Fibroblast of mammary gland (primary cell): ENCODE data around the gene ANKRD65.

Experiments used
- DNase-seq: peaks from one replicate; pipeline ENCODE4 v3.0.0-alpha.2; 2010; ENCODE audit warnings: low read depth
- H3K4me3 ChIP-seq: 2 replicates; pipeline ENCODE4 v1.5.1; 2011; ENCODE audit warnings: low read depth, mild to moderate bottlenecking, low read length, moderate library complexity; ENCODE audit not compliant: control insufficient read depth
- CTCF ChIP-seq: conservative IDR thresholded peaks from 2 replicates; pipeline ENCODE4 v1.5.1; 2011; ENCODE audit warnings: low read depth, low read length, inconsistent platforms; ENCODE audit not compliant: control insufficient read depth, insufficient read depth

The ANKRD65 gene

GRCh38 chr1:1434131-1434823 is 13.2 kb upstream of the ANKRD65 start:
- H3K4me3 ChIP-seq = no peak overlapping the region
- DNase-seq = no peak
- no peak for TF ChIP-seq CTCF

GRCh38 chr1:1433804-1434130 is 12.7 kb upstream of the ANKRD65 start:
- TF ChIP-seq CTCF = no peak
- H3K4me3 ChIP-seq = no peak overlapping the region
- DNase-seq = peak; percentile 18

GRCh38 chr1:1432951-1433803 is 12.1 kb upstream of the ANKRD65 start:
- no peak for DNase-seq
- no peak for TF ChIP-seq CTCF
- no peak overlapping the region for H3K4me3 ChIP-seq

DNA sequence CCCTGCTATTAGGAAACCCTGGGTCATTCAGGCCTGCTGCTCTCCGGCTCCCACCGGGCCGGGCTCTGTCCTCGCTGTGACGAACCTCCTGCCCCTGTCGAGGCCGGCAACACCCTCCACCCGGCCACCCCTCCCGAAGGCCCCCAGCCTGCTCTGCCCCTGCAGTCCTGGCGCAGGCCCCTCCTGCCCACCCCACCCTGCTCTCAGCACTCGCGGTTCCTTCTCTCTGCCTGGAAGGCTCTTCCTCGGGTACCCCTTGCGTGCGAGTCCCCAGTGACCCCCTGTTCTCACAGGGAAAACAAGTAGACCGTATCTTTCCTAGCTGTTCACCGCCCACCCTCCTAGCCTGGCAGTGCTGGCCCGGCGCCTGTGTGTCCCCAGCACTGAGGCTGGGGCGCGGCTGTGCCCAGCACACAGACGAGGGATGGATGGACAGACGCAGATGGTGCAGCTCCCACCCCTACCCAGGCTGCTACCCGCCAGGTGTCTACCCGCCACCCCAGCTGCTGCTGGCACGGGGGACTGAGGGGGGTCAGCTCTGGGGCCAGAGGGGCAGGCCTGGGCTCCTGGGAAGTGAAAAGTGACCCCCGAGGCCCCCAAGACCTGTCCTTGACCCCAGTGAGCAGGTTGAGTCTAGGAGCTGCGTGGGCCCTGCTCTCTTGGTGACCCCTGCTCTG is 11.3 kb upstream of the ANKRD65 start:
- H3K4me3 ChIP-seq = no peak overlapping the region
- DNase-seq = no peak
- no peak for TF ChIP-seq CTCF

DNA sequence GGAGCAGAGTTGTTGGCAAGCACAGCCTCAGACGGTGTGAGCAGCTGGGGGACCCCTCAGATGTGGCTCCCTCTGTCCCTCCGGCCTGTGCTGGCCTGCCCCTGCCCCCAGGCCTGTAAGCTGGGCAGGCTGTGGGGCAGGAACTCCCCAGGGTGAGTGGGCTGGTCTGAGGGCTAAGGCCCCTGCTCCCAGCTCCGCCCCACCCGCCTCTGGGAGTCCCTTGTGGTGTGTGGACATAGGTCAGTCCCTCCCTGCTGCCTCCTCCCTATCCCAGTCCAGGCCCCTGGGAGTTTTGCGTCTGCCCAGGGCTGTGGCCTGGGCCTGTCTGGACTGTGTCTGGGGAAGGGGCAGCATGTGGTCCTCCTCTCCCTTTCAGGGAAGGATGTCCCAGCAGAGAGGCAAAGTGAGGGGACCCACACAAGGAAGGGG is 10.8 kb upstream of the ANKRD65 start:
- DNase-seq = no peak
- no peak for TF ChIP-seq CTCF
- H3K4me3 ChIP-seq = no peak overlapping the region

DNA sequence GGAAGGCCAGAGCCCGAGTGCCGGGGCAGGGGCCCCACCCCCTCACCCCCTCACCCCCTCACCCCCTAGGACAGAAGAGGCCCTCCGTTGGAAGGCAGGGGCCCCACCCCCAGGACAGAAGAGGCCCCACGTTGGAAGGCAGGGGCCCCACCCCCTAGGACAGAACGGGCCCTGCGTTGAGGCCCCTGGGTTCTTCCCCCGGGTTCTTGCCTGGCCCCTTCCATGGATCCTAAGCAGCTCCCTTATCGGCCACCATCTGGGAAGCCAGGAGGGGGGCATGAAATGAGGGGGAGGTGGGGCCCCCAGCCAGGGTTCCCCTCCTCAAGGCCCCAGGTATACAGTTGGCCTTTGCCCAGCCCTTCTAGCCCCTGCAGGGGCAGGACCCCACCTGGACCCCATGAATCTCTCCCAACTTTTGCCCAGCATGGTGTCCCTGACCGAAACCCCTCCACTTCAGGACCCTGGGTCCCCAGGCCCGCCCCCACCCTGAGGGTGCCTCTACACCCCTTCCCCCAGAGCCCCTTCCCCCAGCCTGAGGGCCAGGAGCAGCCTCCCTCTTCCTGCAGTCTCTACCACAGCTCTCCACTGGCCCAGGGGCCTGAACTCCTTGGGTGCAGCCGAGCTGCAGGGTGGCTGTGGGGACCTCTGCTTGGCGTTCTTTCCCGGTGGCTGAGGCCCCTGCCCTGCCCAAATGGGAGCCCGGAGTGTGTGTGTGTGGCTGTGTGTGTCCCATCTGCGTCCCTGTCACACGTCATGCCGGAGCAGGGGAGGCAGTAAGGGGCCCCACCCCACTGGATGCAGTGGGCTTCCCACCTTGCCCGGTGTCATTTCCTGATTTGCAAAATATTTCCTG is 10.1 kb upstream of the ANKRD65 start:
- TF ChIP-seq CTCF = no peak
- no peak overlapping the region for H3K4me3 ChIP-seq
- DNase-seq = no peak
